ENCODE data around the gene EIF3L.
"Not testable (repeated sequence)": the region's sequence is repeated elsewhere in the genome, so short reads cannot be mapped to it uniquely, and the experiment has no call there.

EIF3L gene

GRCh38 chr22:37849089-37849751 is at the start of gene EIF3L:
Gene EIF3L, plus strand, starts transcription at chr22:37849419. Its CDS starts 31 bp downstream, at chr22:37849450.
- DNase-seq: peak; percentile 29 to 84

DNA sequence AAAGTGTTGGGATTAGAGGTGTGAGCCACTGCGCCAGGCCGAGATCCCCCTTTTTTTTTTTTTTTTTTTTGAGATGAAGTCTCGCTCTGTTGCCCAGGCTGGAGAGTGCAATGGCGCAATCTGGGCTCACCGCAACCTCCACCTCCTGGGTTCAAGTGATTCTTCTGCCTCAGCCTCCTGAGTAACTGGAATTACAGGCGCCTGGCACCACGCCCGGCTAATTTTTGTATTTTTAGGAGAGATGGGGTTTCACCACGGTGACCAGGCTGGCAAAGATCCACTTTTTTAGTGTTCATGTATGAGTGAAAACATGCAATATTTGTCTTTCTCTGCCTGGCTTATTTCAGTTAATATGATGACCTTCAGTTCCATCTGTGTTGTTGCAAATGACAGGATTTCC is 49.2 kb upstream of the EIF3L start:
- DNase-seq: not testable (repeated sequence)

DNA sequence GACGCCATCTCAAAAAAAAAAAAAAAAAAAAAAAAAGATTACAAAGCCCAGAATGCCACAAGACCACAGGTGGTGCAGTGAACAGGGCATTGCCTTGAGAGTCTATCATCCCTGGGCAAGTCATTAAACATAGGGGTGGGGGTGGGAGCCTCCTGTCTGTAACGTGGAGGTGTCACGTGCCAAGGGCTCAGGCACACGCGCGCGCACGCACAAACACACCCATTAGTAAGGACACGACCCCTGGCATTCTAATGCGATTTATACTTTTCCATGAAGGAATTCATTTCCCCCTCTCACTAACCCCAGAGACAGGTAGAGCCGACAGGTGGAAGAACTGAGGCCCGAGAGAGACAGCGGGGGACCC is 47.3 kb upstream of the EIF3L start:
- DNase-seq: no peak

DNA sequence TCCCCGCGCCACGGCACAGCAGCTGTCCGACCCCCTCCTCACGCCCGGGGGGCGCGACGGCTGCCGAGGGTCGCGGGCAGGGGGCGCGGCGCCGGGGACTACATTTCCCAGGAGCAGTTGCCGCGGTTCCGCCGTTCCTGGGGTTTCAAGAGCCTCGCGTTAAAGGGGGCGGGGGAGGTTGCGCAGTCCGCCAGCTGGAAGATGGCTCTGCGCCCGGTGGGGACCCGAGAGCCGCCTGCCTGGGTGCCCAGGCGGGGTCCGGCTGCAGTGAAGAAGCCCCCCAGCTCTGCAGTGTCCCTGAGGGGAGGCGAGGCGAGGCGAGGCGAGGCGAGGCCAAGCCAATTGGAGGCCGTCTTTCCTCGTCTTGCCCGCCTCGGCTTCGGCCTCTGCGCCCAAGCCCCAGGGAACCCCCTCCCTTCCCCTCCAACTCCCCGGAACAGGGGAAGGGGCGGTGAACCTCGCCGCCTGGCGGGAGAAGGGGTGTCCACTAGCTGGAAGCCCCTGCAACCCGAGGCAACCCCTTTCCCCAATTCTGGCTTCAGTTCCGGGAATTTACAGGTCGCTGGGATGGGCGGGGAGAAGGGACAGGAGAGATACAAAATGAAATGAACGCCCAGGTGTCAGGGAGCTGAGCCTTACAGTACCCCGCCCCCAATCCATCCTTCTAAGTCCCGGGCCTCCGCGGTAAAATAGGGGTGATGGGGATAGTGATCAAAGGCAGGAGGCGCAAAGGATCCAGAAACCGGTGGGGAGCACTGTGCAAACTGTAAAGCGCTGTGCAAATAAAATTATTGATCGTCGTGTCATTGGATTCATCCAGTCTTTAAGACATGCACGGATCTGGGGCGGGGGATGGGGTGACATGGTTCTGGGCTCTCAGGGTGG is 46.7 kb upstream of the EIF3L start:
- DNase-seq: peak in 1 of 2 experiments; percentile 11

DNA sequence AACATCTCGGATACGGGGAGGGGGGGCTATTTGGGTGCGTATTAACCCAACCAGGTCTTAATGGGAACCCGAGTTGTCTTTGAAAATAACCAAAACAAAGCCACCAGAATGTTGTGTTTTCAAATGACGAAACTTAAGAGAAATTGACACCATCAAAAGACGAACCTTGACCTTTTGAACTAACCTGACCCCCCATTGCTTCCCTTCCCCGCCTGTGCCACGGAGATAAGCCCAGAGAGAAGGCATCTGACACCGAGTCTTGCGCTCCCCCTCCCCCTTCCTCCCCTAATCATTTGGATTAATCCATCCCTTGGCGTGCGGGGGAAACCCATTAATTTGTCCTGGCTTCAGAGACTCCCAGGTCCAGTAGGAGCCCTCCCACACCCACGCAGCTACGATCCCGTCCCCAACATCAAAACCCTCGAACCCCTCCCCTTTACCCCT is 46.0 kb upstream of the EIF3L start:
- no peak for DNase-seq

DNA sequence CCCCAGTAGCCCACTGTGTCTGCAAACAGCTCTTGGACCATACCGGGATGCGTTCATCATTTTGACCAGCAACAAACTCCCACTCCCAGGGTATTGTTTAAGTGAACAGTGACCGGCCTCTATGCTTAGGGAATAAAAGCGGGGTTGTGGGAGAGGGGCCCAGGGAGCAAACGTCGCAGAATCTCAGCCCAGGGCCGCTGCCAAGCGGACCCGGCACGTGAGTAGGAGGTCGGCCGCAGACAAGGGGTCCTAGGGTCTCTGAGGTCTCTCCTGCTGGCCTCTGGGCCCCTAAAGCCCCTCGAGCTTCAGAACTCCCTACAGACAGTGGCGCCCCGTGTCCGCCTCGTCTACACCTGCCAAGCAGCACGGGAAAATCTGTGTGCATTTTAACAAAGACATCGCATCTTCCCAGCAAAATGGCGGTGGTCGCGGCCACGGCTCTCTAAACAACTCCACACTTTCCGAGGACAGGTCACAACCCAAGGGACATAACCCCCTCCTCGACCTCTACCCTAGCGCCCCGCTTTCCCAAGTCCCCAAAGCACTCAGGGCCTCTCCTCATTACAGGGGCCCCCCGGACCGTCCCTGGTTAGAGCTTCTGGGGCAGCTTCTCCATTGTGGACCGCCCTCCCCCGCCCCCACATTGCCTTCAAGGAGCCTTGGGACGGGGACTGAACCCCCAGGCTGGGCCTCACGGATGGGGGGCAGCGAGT is 45.4 kb upstream of the EIF3L start:
- DNase-seq: no peak

DNA sequence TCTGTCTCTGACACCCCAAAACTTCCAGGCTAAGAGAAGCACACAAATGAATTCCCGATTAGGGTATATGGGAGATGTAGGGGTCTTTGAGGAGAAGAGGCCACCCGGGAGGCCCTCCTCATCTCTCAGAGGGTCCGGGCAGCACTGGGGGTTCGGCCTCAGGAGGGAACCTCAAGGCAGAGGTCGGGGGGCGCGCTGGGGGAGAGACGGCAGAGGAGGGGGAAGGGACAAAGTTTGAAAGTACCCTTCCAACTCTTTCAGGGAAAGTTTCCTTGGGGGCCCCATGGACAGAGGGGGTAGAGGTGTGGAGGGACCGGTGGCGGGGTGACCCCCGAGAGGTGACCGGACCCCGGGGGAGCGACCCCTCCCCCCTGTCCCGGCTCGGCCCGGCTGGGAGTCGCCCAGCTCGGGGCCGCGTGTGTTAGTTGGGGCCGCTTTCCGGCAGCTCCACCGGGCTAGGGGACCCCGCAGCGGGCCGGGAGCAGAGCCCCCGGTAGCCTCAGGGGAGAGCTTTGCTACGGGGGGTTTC is 44.8 kb upstream of the EIF3L start:
- no peak for DNase-seq

DNA sequence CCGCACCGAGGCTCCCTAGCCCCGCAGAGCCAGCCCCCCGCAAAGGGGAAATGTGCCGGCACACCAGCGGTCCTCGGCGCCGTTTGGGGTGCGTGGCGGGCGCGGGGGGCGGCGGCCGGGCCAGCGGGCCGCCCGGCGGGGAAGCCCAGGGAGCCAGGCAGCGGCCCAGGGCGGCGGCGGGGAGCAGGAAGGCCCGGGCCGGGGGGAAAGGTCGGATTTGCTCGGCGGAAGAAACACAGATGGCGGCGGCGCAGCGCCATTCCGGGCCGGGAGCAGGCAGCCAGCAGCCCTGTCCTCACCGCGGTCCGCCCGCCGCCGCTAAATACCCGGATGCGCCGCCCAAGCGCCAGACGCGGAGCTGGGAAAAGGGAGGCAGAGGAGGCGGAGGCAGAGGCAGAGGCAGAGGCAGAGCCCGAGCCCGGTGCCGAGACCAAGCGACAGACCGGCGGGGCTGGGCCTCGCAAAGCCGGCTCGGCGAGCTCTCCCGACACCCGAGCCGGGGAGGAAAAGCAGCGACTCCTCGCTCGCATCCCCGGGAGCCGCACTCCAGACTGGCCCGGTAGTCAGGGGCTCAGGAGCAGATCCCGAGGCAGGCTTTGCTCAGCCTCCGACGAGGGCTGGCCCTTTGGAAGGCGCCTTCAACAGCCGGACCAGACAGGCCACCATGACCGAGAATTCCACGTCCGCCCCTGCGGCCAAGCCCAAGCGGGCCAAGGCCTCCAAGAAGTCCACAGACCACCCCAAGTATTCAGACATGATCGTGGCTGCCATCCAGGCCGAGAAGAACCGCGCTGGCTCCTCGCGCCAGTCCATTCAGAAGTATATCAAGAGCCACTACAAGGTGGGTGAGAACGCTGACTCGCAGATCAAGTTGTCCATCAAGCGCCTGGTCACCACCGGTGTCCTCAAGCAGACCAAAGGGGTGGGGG is 44.1 kb upstream of the EIF3L start:
- peak; percentile 25 to 77 for DNase-seq

DNA sequence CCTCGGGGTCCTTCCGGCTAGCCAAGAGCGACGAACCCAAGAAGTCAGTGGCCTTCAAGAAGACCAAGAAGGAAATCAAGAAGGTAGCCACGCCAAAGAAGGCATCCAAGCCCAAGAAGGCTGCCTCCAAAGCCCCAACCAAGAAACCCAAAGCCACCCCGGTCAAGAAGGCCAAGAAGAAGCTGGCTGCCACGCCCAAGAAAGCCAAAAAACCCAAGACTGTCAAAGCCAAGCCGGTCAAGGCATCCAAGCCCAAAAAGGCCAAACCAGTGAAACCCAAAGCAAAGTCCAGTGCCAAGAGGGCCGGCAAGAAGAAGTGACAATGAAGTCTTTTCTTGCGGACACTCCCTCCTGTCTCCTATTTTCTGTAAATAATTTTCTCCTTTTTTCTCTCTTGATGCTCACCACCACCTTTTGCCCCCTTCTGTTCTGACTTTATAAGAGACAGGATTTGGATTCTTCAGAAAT is 43.4 kb upstream of the EIF3L start:
- DNase-seq: no peak

GRCh38 chr22:37806409-37807333 is 42.5 kb upstream of the EIF3L start:
- DNase-seq: no peak

GRCh38 chr22:37807410-37808293 is 41.6 kb upstream of the EIF3L start, which contains the start of gene GCAT:
Gene GCAT, plus strand, starts transcription at chr22:37807934. Its CDS starts 34 bp downstream, at chr22:37807968.
- DNase-seq: peak; percentile 62 to 92

- DNase-seq: no peak
Observed at GRCh38 chr22:37808294-37808657, 40.9 kb upstream of the EIF3L start.

- no peak for DNase-seq
Observed at GRCh38 chr22:37809672-37810333, 39.4 kb upstream of the EIF3L start.

GRCh38 chr22:37811867-37812266 is 37.4 kb upstream of the EIF3L start:
- DNase-seq: no peak

DNA sequence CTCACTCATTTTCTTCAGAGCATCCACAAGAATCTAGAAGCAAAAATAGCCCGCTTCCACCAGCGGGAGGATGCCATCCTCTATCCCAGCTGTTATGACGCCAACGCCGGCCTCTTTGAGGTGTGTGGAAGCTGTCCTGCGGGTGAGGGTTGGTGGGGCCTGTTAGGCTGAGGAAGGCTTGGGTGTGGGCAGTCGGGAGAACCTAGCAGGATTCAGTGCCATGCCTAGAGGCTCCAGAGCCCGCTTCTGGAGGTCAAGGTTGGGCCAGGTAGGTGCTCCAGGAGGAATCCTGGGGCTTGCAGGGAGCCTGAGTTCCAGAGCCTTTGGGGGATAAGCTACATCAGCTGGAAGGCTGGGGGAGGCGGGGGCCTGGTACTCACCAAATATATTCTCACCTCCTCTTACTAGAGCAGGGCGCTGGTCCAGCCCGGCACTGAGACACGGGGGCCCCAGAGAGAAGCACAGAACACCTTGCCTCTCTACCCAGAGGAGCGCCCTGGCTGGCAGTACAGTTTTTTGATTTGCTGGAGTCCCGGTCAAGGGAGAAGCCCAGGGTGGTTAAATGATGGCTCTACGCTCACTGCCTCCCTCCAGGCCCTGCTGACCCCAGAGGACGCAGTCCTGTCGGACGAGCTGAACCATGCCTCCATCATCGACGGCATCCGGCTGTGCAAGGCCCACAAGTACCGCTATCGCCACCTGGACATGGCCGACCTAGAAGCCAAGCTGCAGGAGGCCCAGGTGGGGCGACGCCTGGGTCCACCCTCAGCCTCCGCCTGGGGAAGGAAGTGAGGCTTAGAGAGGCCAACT is 36.1 kb upstream of the EIF3L start:
- no peak for DNase-seq

- DNase-seq: no peak
Observed at GRCh38 chr22:37815593-37815992, 33.6 kb upstream of the EIF3L start.

GRCh38 chr22:37816543-37817180 is 32.6 kb upstream of the EIF3L start:
- no peak for DNase-seq

Data from SW 1271 (cell line).